Liver (tissue), 9 donors: ENCODE results near the gene SLC22A5. TPM values are rescaled to one million over a fixed set of nuclear protein-coding genes. Genes with fewer than 3 reads are reported as not detected.

ENCODE experiments used
- DNase-seq: peaks from one replicate; pipeline ENCODE4 v3.0.0-alpha.2; 2017; ENCODE audit warnings: low spot score
- H3K27ac ChIP-seq, 2 donors: one replicate each; pipeline ENCODE4 v1.7.0; 2013; ENCODE audit warnings: inconsistent platforms in 2 of 2, low read length in 2 of 2, control low read depth in 1 of 2, low read depth in 1 of 2, mild to moderate bottlenecking in 1 of 2
- H3K27me3 ChIP-seq, 4 donors: one replicate each; pipeline versions ENCODE4 v1.6.1 to v1.7.0; 2013; ENCODE audit warnings: low read length in 3 of 4, inconsistent platforms in 1 of 4, mild to moderate bottlenecking in 1 of 4, moderate library complexity in 1 of 4; ENCODE audit not compliant: control insufficient read depth in 4 of 4, insufficient read depth in 4 of 4
- H3K36me3 ChIP-seq, 4 donors: one replicate each; pipeline versions ENCODE4 v1.6.1 to v1.7.0; 2013; ENCODE audit warnings: low read length in 3 of 4, mild to moderate bottlenecking in 3 of 4, low read depth in 1 of 4, moderate library complexity in 1 of 4; ENCODE audit not compliant: control insufficient read depth in 4 of 4, insufficient read depth in 3 of 4
- H3K4me1 ChIP-seq, 4 donors: one replicate each; pipeline versions ENCODE4 v1.6.1 to v1.7.0; 2013; ENCODE audit warnings: low read length in 3 of 4, mild to moderate bottlenecking in 3 of 4, moderate library complexity in 1 of 4; ENCODE audit not compliant: control insufficient read depth in 4 of 4, insufficient read depth in 4 of 4
- H3K4me3 ChIP-seq, 3 donors: one replicate each; pipeline versions ENCODE4 v1.6.1 to v1.7.0; 2013; ENCODE audit warnings: low read length in 3 of 3, control low read depth in 1 of 3, low read depth in 1 of 3, mild to moderate bottlenecking in 1 of 3
- H3K9ac ChIP-seq, 2 donors: one replicate each; pipeline ENCODE4 v1.7.0; 2013; ENCODE audit warnings: low read length in 2 of 2, mild to moderate bottlenecking in 2 of 2, moderate library complexity in 2 of 2, control low read depth in 1 of 2, low read depth in 1 of 2
- H3K9me3 ChIP-seq, 4 donors: one replicate each; pipeline versions ENCODE4 v1.6.1 to v1.7.0; 2013; ENCODE audit warnings: low read length in 3 of 4; ENCODE audit not compliant: control insufficient read depth in 4 of 4
- EGR1 ChIP-seq, 2 donors: IDR thresholded peaks; 2 replicates each; pipeline ENCODE4 v1.6.1; 2016 to 2018; ENCODE audit warnings: antibody characterized with exemption in 2 of 2, low read depth in 2 of 2
- FOXA1 ChIP-seq: IDR thresholded peaks from 2 replicates; pipeline ENCODE4 v1.6.1; 2016; ENCODE audit warnings: antibody characterized with exemption
- FOXA2 ChIP-seq: IDR thresholded peaks from 2 replicates; pipeline ENCODE4 v1.6.1; 2016; ENCODE audit warnings: antibody characterized with exemption
- GABPA ChIP-seq, 2 donors: IDR thresholded peaks in 1 of 2; conservative IDR thresholded peaks in 1 of 2; 2 replicates each; pipeline ENCODE4 v1.6.1; 2016; ENCODE audit warnings: antibody characterized with exemption in 2 of 2, mild to moderate bottlenecking in 1 of 2, moderate library complexity in 1 of 2
- HNF4A ChIP-seq, 2 donors: conservative IDR thresholded peaks; 2 replicates each; pipeline ENCODE4 v1.6.1; 2016; ENCODE audit warnings: antibody characterized with exemption in 2 of 2, mild to moderate bottlenecking in 2 of 2
- HNF4G ChIP-seq: IDR thresholded peaks from 2 replicates; pipeline ENCODE4 v1.6.1; 2016; ENCODE audit warnings: antibody characterized with exemption
- JUND ChIP-seq, 2 donors: IDR thresholded peaks; 2 replicates each; pipeline ENCODE4 v1.6.1; 2016; ENCODE audit warnings: antibody characterized with exemption in 2 of 2
- NR2F2 ChIP-seq: IDR thresholded peaks from 2 replicates; pipeline ENCODE4 v1.6.1; 2016; ENCODE audit warnings: antibody characterized with exemption
- RAD21 ChIP-seq, 2 donors: IDR thresholded peaks; 2 replicates each; pipeline ENCODE4 v1.6.1; 2016; ENCODE audit warnings: antibody characterized with exemption in 2 of 2, mild to moderate bottlenecking in 2 of 2
- RXRA ChIP-seq, 2 donors: IDR thresholded peaks; 2 replicates each; pipeline ENCODE4 v1.6.1; 2017 to 2018; ENCODE audit warnings: antibody characterized with exemption in 2 of 2, mild to moderate bottlenecking in 1 of 2
- SP1 ChIP-seq: IDR thresholded peaks from 2 replicates; pipeline ENCODE4 v1.6.1; 2018; ENCODE audit warnings: antibody characterized with exemption, mild to moderate bottlenecking
- TAF1 ChIP-seq: conservative IDR thresholded peaks from 2 replicates; pipeline ENCODE4 v1.6.1; 2016; ENCODE audit warnings: antibody characterized with exemption, mild to moderate bottlenecking
- YY1 ChIP-seq: IDR thresholded peaks from 2 replicates; pipeline ENCODE4 v1.6.1; 2016; ENCODE audit warnings: antibody characterized with exemption, mild to moderate bottlenecking
- WGBS: extraction: QIAGEN DNeasy Blood & Tissue Kit; methylation state at CpG from one replicate; pipeline ENCODE4 v1.1.7; 2013; 5-methylcytosine and 5-hydroxymethylcytosine counted together
- polyA plus RNA-seq, 2 donors: library from polyadenylated mRNA; stranded (reverse) in 1 of 2; unstranded in 1 of 2; fragments of 200-250 nt in 1 of 2; fragments of >200 nt in 1 of 2; fragmentation: Nextera tagmentation in 1 of 2; extraction: Ambion mirVana in 1 of 2; gene quantifications; one replicate each; pipeline versions ENCODE4 v1.2.1 to v1.2.3, GENCODE V29; 2013 to 2015
- total RNA-seq, 2 donors: library from RNA; depleted of rRNA; stranded (reverse); fragments of >200 nt; gene quantifications; one replicate each; pipeline ENCODE4 v1.2.3, GENCODE V29; 2014
- TF ChIP-seq, protein P1 (sequence below): IDR thresholded peaks from 2 replicates; pipeline ENCODE4 v1.6.1; 2016; ENCODE audit warnings: antibody characterized with exemption, mild to moderate bottlenecking
- TF ChIP-seq, protein P2 (sequence below): fragments of 150-350 bp; IDR thresholded peaks from 2 replicates; pipeline ENCODE4 v1.5.1; 2017; ENCODE audit warnings: improper control_type of control experiment, low read depth, low read length; ENCODE audit not compliant: missing input control
- TF ChIP-seq, protein P3 (sequence below): IDR thresholded peaks from 2 replicates; pipeline ENCODE4 v1.6.1; 2016; ENCODE audit warnings: antibody characterized with exemption
- TF ChIP-seq, protein P4 (sequence below): IDR thresholded peaks from 2 replicates; pipeline ENCODE4 v1.6.1; 2016; ENCODE audit warnings: antibody characterized with exemption
- TF ChIP-seq, protein P5 (sequence below): IDR thresholded peaks from 2 replicates; pipeline ENCODE4 v1.6.1; 2016; ENCODE audit warnings: antibody characterized with exemption
- donor health status: healthy.
- donor health status: healthy.
- donor health status: healthy.
- donor health status: healthy.
- donor health status: healthy.

Gene SLC22A5
- 10 to 100 TPM; 12.4 to 12.7 TPM for total RNA-seq
- polyA plus RNA-seq, result 1 to 10 TPM; 3.4 to 4.5 TPM

DNA sequence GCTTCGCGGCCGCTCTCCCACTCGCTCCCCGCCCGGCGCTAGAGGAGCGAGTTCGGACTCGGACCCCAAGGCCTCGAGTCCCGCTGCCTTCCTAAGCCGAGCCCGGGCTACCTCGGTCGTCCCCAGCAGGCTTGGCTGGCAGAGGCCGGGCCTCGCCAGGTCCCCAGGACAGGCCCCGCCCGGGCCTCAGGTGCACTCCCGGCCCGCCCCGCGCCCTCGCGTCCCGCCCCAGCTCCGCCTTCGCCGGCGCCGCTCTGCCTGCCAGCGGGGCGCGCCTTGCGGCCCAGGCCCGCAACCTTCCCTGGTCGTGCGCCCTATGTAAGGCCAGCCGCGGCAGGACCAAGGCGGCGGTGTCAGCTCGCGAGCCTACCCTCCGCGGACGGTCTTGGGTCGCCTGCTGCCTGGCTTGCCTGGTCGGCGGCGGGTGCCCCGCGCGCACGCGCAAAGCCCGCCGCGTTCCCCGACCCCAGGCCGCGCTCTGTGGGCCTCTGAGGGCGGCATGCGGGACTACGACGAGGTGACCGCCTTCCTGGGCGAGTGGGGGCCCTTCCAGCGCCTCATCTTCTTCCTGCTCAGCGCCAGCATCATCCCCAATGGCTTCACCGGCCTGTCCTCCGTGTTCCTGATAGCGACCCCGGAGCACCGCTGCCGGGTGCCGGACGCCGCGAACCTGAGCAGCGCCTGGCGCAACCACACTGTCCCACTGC lies at the start of gene SLC22A5:
Gene SLC22A5 (plus strand): TSS at position 237 of the 707 bp plus-strand sequence. CDS start 263 bp downstream, at position 500.
- Histone ChIP-seq H3K27ac (peak within 1 kb of the TSS; percentile 80 to 82), H3K27me3 (no peaks in the 10 kb centered on the region), H3K4me3 (peak within 1 kb of the TSS; percentile 55 to 73 (median 72)), H3K36me3 (peaks cover 0 to 6% (median 2%) of the 10 kb centered on the region in 4 donors), H3K4me1 (peaks cover 0 to 38% (median 27%) of the 10 kb centered on the region in 4 donors), H3K9me3 (no peaks in the 10 kb centered on the region), H3K9ac (peak within 1 kb of the TSS; percentile 56 to 73)
- DNase-seq, result peak; percentile 83
- WGBS, result under 1% methylated on average over 83 of the region's 83 CpGs
- TF ChIP-seq SP1, result peak; percentile 6
- TF ChIP-seq FOXA1, result no peak
- TF ChIP-seq, protein P1, sequence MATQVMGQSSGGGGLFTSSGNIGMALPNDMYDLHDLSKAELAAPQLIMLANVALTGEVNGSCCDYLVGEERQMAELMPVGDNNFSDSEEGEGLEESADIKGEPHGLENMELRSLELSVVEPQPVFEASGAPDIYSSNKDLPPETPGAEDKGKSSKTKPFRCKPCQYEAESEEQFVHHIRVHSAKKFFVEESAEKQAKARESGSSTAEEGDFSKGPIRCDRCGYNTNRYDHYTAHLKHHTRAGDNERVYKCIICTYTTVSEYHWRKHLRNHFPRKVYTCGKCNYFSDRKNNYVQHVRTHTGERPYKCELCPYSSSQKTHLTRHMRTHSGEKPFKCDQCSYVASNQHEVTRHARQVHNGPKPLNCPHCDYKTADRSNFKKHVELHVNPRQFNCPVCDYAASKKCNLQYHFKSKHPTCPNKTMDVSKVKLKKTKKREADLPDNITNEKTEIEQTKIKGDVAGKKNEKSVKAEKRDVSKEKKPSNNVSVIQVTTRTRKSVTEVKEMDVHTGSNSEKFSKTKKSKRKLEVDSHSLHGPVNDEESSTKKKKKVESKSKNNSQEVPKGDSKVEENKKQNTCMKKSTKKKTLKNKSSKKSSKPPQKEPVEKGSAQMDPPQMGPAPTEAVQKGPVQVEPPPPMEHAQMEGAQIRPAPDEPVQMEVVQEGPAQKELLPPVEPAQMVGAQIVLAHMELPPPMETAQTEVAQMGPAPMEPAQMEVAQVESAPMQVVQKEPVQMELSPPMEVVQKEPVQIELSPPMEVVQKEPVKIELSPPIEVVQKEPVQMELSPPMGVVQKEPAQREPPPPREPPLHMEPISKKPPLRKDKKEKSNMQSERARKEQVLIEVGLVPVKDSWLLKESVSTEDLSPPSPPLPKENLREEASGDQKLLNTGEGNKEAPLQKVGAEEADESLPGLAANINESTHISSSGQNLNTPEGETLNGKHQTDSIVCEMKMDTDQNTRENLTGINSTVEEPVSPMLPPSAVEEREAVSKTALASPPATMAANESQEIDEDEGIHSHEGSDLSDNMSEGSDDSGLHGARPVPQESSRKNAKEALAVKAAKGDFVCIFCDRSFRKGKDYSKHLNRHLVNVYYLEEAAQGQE, result peak; percentile 28
- TF ChIP-seq YY1, result no peak

DNA sequence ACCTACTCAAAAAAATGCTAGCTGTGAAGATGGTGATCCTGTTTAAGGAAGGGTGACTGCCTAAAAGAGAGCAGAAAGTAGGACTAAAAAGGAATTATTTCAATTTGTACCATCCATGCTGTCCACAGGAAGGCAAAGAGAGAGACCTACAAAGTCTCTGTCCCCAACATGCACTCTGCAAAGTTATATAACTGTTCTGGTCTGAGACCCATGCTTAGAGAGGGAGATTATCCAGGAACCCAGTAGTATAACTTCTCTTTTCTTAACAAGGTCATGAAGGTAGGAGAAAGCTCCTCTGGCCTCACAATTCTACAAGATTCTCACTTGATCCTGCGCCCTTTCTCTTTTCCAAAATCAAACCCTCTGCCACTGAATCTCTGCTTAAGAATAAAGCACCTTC lies 49.5 kb upstream of the SLC22A5 start:
- no peak for DNase-seq
- H3K4me1 ChIP-seq, result peaks cover 0 to 19% (median 8%) of the 10 kb centered on the region in 4 donors
- no peaks in the 10 kb centered on the region for H3K27me3 ChIP-seq
- H3K27ac ChIP-seq, result no peak overlapping the region
- H3K4me3 ChIP-seq, result no peak overlapping the region
- 92% methylated on average over 1 of the region's 1 CpG for WGBS
- H3K9me3 ChIP-seq, result no peaks in the 10 kb centered on the region
- H3K36me3 ChIP-seq, result peaks cover 0 to 8% (median 4%) of the 10 kb centered on the region in 4 donors
- no peak for TF ChIP-seq RAD21 (IDR thresholded peaks at IDR 0.05)
- no peak for TF ChIP-seq EGR1 (IDR thresholded peaks at IDR 0.05; ENCODE audit: low read depth in 2 of 2)
- no peak for TF ChIP-seq JUND (IDR thresholded peaks at IDR 0.05)
- no peak for TF ChIP-seq HNF4A (conservative IDR thresholded peaks at IDR 0.05)
- TF ChIP-seq, protein P2, sequence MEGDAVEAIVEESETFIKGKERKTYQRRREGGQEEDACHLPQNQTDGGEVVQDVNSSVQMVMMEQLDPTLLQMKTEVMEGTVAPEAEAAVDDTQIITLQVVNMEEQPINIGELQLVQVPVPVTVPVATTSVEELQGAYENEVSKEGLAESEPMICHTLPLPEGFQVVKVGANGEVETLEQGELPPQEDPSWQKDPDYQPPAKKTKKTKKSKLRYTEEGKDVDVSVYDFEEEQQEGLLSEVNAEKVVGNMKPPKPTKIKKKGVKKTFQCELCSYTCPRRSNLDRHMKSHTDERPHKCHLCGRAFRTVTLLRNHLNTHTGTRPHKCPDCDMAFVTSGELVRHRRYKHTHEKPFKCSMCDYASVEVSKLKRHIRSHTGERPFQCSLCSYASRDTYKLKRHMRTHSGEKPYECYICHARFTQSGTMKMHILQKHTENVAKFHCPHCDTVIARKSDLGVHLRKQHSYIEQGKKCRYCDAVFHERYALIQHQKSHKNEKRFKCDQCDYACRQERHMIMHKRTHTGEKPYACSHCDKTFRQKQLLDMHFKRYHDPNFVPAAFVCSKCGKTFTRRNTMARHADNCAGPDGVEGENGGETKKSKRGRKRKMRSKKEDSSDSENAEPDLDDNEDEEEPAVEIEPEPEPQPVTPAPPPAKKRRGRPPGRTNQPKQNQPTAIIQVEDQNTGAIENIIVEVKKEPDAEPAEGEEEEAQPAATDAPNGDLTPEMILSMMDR, result no peak
- TF ChIP-seq FOXA2, result no peak
- TF ChIP-seq, protein P3, sequence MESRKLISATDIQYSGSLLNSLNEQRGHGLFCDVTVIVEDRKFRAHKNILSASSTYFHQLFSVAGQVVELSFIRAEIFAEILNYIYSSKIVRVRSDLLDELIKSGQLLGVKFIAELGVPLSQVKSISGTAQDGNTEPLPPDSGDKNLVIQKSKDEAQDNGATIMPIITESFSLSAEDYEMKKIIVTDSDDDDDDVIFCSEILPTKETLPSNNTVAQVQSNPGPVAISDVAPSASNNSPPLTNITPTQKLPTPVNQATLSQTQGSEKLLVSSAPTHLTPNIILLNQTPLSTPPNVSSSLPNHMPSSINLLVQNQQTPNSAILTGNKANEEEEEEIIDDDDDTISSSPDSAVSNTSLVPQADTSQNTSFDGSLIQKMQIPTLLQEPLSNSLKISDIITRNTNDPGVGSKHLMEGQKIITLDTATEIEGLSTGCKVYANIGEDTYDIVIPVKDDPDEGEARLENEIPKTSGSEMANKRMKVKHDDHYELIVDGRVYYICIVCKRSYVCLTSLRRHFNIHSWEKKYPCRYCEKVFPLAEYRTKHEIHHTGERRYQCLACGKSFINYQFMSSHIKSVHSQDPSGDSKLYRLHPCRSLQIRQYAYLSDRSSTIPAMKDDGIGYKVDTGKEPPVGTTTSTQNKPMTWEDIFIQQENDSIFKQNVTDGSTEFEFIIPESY, result no peak
- TF ChIP-seq SP1, result no peak
- TF ChIP-seq, protein P1, result no peak
- TF ChIP-seq, protein P4, sequence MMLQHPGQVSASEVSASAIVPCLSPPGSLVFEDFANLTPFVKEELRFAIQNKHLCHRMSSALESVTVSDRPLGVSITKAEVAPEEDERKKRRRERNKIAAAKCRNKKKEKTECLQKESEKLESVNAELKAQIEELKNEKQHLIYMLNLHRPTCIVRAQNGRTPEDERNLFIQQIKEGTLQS, result no peak
- TF ChIP-seq NR2F2, result no peak
- TF ChIP-seq GABPA (IDR thresholded peaks at IDR 0.05 in 1 of 2, conservative IDR thresholded peaks at IDR 0.05 in 1 of 2), result no peak
- TF ChIP-seq, protein P5, sequence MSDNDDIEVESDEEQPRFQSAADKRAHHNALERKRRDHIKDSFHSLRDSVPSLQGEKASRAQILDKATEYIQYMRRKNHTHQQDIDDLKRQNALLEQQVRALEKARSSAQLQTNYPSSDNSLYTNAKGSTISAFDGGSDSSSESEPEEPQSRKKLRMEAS, result no peak
- no peak for TF ChIP-seq TAF1
- no peak for TF ChIP-seq RXRA (IDR thresholded peaks at IDR 0.05)
- TF ChIP-seq HNF4G, result no peak
- TF ChIP-seq FOXA1, result no peak
- no peak for TF ChIP-seq YY1
- no peak overlapping the region for H3K9ac ChIP-seq
